HepG2 (cell line): Measurements from ENCODE around the gene MLN. TPM values are rescaled to one million over a fixed set of nuclear protein-coding genes. Genes with fewer than 3 reads are reported as not detected.

ENCODE experiments used
- ATAC-seq: fragments of 200-7000 bp; cut with Tn5 transposase; 3 replicates; pipeline ENCODE4 v1.9.1; 2020; ENCODE audit warnings: mild to moderate bottlenecking, moderate library complexity
- BruUV-seq: library from RNA; stranded (reverse); fragments of 400-500 nt; replicated peaks from 2 replicates; lab custom pipeline; 2021; lab: Mats Ljungman, UMichigan
- CTCF ChIA-PET: fragments of 300-600 bp; formaldehyde crosslinking; extraction: SDS; loops from one replicate; lab custom pipeline; 2021; ENCODE audit warnings: low total read pairs, inconsistent platforms, low intra/inter-chr PET ratio; lab: Yijun Ruan, JAX
- POLR2A ChIA-PET: fragments of 350-600 bp; sonication (Branson Sonifier 250); formaldehyde crosslinking; loops from one replicate; lab custom pipeline; 2020; ENCODE audit warnings: antibody characterized with exemption, inconsistent platforms; lab: Yijun Ruan, JAX
- DNase-seq: peaks from one replicate; pipeline ENCODE4 v3.0.0-alpha.2; 2015; ENCODE audit warnings: low spot score
- FAIRE-seq: peaks from 3 replicates; lab custom pipeline; 2011; peaks lifted over from hg19 to GRCh38; lab: Jason Lieb, UNC
- H2AFZ ChIP-seq: one replicate; pipeline ENCODE4 v1.6.1; 2011; ENCODE audit warnings: low read length, inconsistent platforms
- H3K27ac ChIP-seq: fragments of 300-600 bp; 3 replicates; pipeline ENCODE4 v1.8.0; 2011; ENCODE audit warnings: mixed run types, mild to moderate bottlenecking, mixed read lengths, low read length, inconsistent platforms; ENCODE audit not compliant: insufficient read depth; ENCODE audit errors: extremely low read length
- H3K27me3 ChIP-seq, 2 experiments: fragments of 200-600 bp in 1 of 2; 2 replicates in 1 of 2; 3 replicates in 1 of 2; pipeline versions ENCODE4 v1.6.0 to v1.8.0; 2011; ENCODE audit warnings: low read length in 2 of 2, mild to moderate bottlenecking in 2 of 2, moderate library complexity in 2 of 2, inconsistent platforms in 1 of 2; ENCODE audit not compliant: insufficient read depth in 2 of 2, control insufficient read depth in 1 of 2
- H3K36me3 ChIP-seq, 2 experiments: fragments of 200-600 bp in 1 of 2; replicated peaks in 1 of 2; 2 replicates in 1 of 2; 3 replicates in 1 of 2; pipeline versions ENCODE4 v1.5.1 to v1.8.0; 2011; ENCODE audit warnings: low read length in 2 of 2, inconsistent platforms in 1 of 2; ENCODE audit not compliant: insufficient read depth in 2 of 2, control insufficient read depth in 1 of 2
- H3K4me1 ChIP-seq: 2 replicates; pipeline ENCODE4 v1.5.1; 2012; ENCODE audit warnings: low read length, inconsistent platforms; ENCODE audit not compliant: insufficient read depth
- H3K4me2 ChIP-seq: 2 replicates; pipeline ENCODE4 v1.6.0; 2011; ENCODE audit warnings: low read depth, low read length, inconsistent platforms
- H3K4me3 ChIP-seq, 3 experiments: fragments of 200-600 bp in 1 of 3; sonication (generic), shearing (Covaris generic) in 1 of 3; replicated peaks in 1 of 3; 2 replicates each; pipeline ENCODE4 v1.5.1; 2011 to 2016; ENCODE audit warnings: low read length in 3 of 3, inconsistent platforms in 2 of 3, low read depth in 2 of 3, mild to moderate bottlenecking in 2 of 3, control low read depth in 1 of 3, mixed read lengths in 1 of 3; ENCODE audit not compliant: insufficient read depth in 1 of 3
- H3K79me2 ChIP-seq: one replicate; pipeline ENCODE4 v1.6.1; 2011; ENCODE audit warnings: low read length, inconsistent platforms; ENCODE audit not compliant: insufficient read depth
- H3K9ac ChIP-seq: 2 replicates; pipeline ENCODE4 v1.6.0; 2011; ENCODE audit warnings: mild to moderate bottlenecking, low read depth, low read length, inconsistent platforms; ENCODE audit not compliant: insufficient read depth
- H3K9me3 ChIP-seq: 2 replicates; pipeline ENCODE4 v1.5.1; 2012; ENCODE audit warnings: mild to moderate bottlenecking, low read length
- H4K20me1 ChIP-seq: 2 replicates; pipeline ENCODE4 v1.6.0; 2011; ENCODE audit warnings: inconsistent platforms, mild to moderate bottlenecking, low read length, moderate library complexity; ENCODE audit not compliant: insufficient read depth
- EP300 ChIP-seq, 3 experiments: sonication (generic) in 1 of 3; formaldehyde crosslinking in 1 of 3; IDR thresholded peaks; 2 replicates each; pipeline versions ENCODE4 v1.5.1 to v1.6.1; 2011 to 2020; ENCODE audit warnings: low read depth in 2 of 3, low read length in 2 of 3, borderline replicate concordance in 1 of 3, improper control_type of control experiment in 1 of 3, mild to moderate bottlenecking in 1 of 3, missing genetic modification reagents in 1 of 3, moderate library complexity in 1 of 3
- MBD4 ChIP-seq: IDR thresholded peaks from 2 replicates; pipeline ENCODE4 v1.6.1; 2012; ENCODE audit warnings: low read length, inconsistent platforms, borderline replicate concordance
- MLX ChIP-seq: IDR thresholded peaks from 2 replicates; pipeline ENCODE4 v1.6.1; 2016
- ONECUT2 ChIP-seq: sonication (generic); formaldehyde crosslinking; IDR thresholded peaks from 2 replicates; pipeline ENCODE4 v1.4.0; 2020; ENCODE audit warnings: missing genetic modification reagents
- RARG ChIP-seq: sonication (generic); formaldehyde crosslinking; IDR thresholded peaks from 2 replicates; pipeline ENCODE4 v1.4.0; 2020; ENCODE audit warnings: low read depth, mild to moderate bottlenecking, missing genetic modification reagents
- RXRB ChIP-seq: IDR thresholded peaks from 2 replicates; pipeline ENCODE4 v1.6.1; 2016; ENCODE audit warnings: borderline replicate concordance, missing genetic modification reagents, missing compliant biosample characterization
- ZFP36 ChIP-seq: fragments of 150-350 bp; IDR thresholded peaks from 2 replicates; pipeline ENCODE4 v1.6.1; 2018; ENCODE audit warnings: borderline replicate concordance, low read length, low read depth; ENCODE audit not compliant: partially characterized antibody
- ZNF749 ChIP-seq: sonication (generic); formaldehyde crosslinking; IDR thresholded peaks from 2 replicates; pipeline ENCODE4 v1.8.0; 2022; ENCODE audit warnings: mild to moderate bottlenecking, missing genetic modification reagents, moderate library complexity, borderline replicate concordance
- ZNF850 ChIP-seq: sonication (generic); formaldehyde crosslinking; conservative IDR thresholded peaks from 2 replicates; pipeline ENCODE4 v1.9.0; 2021; ENCODE audit warnings: mild to moderate bottlenecking, missing genetic modification reagents
- WGBS: methylation state at CpG from one replicate; pipeline ENCODE4 v1.1.6; 2017; ENCODE audit warnings: low lambda C conversion rate; 5-methylcytosine and 5-hydroxymethylcytosine counted together
- in situ Hi-C: cut with HindIII; loops from 2 replicates; pipeline ENCODE4 v1.10.0; 2017; ENCODE audit warnings: low pct_unique_long_range_greater_than_20kb; ENCODE audit not compliant: extremely low pct_ligation_motif_present
- intact Hi-C: fragments of 100-400 bp; cut with micrococcal nuclease; formaldehyde crosslinking; loops from one replicate; pipeline ENCODE4 v1.10.0; 2022; ENCODE audit not compliant: unreplicated experiment
- polyA plus RNA-seq, 8 experiments: library from polyadenylated mRNA; depleted of rRNA in 3 of 8; stranded (reverse) in 7 of 8; unstranded in 1 of 8; fragments of >200 nt; fragmentation: Illumina TruSeq in 4 of 8; extraction: Trizol in 4 of 8; gene quantifications; 2 replicates each; pipeline versions ENCODE4 v1.2.1 to v1.2.3, GENCODE V29; 2011 to 2016; ENCODE audit warnings: low read depth in 4 of 8, missing spikeins in 1 of 8, mixed read lengths in 1 of 8; ENCODE audit not compliant: insufficient read depth in 1 of 8
- total RNA-seq, 5 experiments: library from RNA; depleted of rRNA; stranded (reverse); fragments of >200 nt; fragmentation: Illumina TruSeq; extraction: Trizol; gene quantifications; 2 replicates each; pipeline ENCODE4 v1.2.3, GENCODE V29; 2016; ENCODE audit warnings: low read depth in 1 of 5

Gene MLN
- total and polyA plus RNA-seq, 2 of the 13 experiments (the other 11 are each of a cell fraction or from before 2014, with no cell fraction given): not detected

- Histone ChIP-seq H2AFZ (no peak overlapping the region), H3K27me3 (peaks cover 9 to 55% of the 10 kb centered on the region in 2 experiments; a peak in 4 of 5 replicates), H4K20me1 (peaks cover 6% of the 10 kb centered on the region; the same call in 1 of the 2 replicates), H3K27ac (no peak overlapping the region), H3K9me3 (no peaks in the 10 kb centered on the region), H3K4me2 (no peak overlapping the region), H3K36me3 (no peaks in the 10 kb centered on the region), H3K9ac (no peak overlapping the region), H3K4me1 (no peaks in the 10 kb centered on the region), H3K79me2 (no peaks in the 10 kb centered on the region), H3K4me3 (no peak overlapping the region)
- intact Hi-C loops: no loop called here
- TF ChIP-seq MBD4 (no peak), EP300 (IDR thresholded peaks at IDR 0.05; ENCODE audit: low read depth in 2 of 2, low read length in 2 of 2) (no peak), EP300 (CRISPR knock-in tag; IDR thresholded peaks at IDR 0.05; ENCODE audit: borderline replicate concordance) (no peak), ZNF749 (CRISPR knock-in tag) (no peak), RXRB (no peak), ONECUT2 (CRISPR knock-in tag) (no peak), RARG (no peak)
- DNase-seq: no peak
- BruUV-seq: no TSS peak
- no peak for FAIRE-seq
- CTCF ChIA-PET: no interaction called here
- POLR2A ChIA-PET: no interaction called here
- in situ Hi-C loops: no loop called here
- ATAC-seq: no peak
- 0% methylated on average over 2 of the region's 2 CpGs for WGBS
These were observed 5.8 kb upstream of the MLN start for GRCh38 chr6:33809594-33809993.

GRCh38 chr6:33808641-33809180 lies 4.9 kb upstream of the MLN start:
- H3K4me3 ChIP-seq: no peak overlapping the region
- ATAC-seq (no peak), FAIRE-seq (no peak), DNase-seq (no peak)
- no peaks in the 10 kb centered on the region for H3K36me3 ChIP-seq
- ChIA-PET POLR2A (no interaction called here), CTCF (no interaction called here)
- intact Hi-C loops: no loop called here
- TF ChIP-seq ZFP36: no peak
- no peak for TF ChIP-seq ZNF850 (CRISPR knock-in tag)
- TF ChIP-seq MLX: no peak
- H3K27me3 ChIP-seq: peaks cover 8 to 64% of the 10 kb centered on the region in 2 experiments; a peak in 4 of 5 replicates
- H3K27ac ChIP-seq: no peak overlapping the region
- H2AFZ ChIP-seq: no peak overlapping the region
- no peaks in the 10 kb centered on the region for H3K4me1 ChIP-seq
- H3K4me2 ChIP-seq: no peak overlapping the region
- WGBS: 8% methylated on average over 8 of the region's 8 CpGs
- H3K9me3 ChIP-seq: no peaks in the 10 kb centered on the region
- H3K9ac ChIP-seq: no peak overlapping the region
- in situ Hi-C loops: no loop called here
- BruUV-seq: no TSS peak
- H3K79me2 ChIP-seq: no peaks in the 10 kb centered on the region
- peaks cover 6% of the 10 kb centered on the region; the same call in 1 of the 2 replicates for H4K20me1 ChIP-seq
